ENCODE data around the gene KIAA1217. TPM values are rescaled to one million over a fixed set of nuclear protein-coding genes. Genes with fewer than 3 reads are reported as not detected.

The KIAA1217 gene
- total and polyA plus RNA-seq, 2 of the 8 experiments (the other 6 are each of a cell fraction or from before 2014, with no cell fraction given): 4.5 to 15.6 TPM

GRCh38 chr10:24351961-24352360 lies 143.0 kb downstream of the KIAA1217 start:
- H4K8ac ChIP-seq (ENCODE audit: extremely low read depth, insufficient read depth, low read length): no peak overlapping the region
- no peak overlapping the region for H4K91ac ChIP-seq (replicated peaks; ENCODE audit: insufficient read length, low read length)
- no peak overlapping the region for H2BK20ac ChIP-seq (ENCODE audit: low read length)
- no peak overlapping the region for H3K56ac ChIP-seq (replicated peaks; ENCODE audit: insufficient read length, low read depth, low read length)
- H3K27ac ChIP-seq (ENCODE audit: low read depth, low read length): no peak overlapping the region
- H3K27me3 ChIP-seq (replicated peaks in 1 of 4; ENCODE audit: control insufficient read depth in 3 of 4, extremely low read depth in 1 of 4, insufficient read depth in 3 of 4, low read length in 3 of 4): no peaks in the 10 kb centered on the region
- DNase-seq (ENCODE audit: low read depth in 1 of 2, low spot score in 2 of 2) (no peak), FAIRE-seq (no peak)
- H3K79me1 ChIP-seq (ENCODE audit: low read depth, low read length): no peaks in the 10 kb centered on the region; the same call in 1 of the 2 replicates
- no peaks in the 10 kb centered on the region for H4K20me1 ChIP-seq (replicated peaks in 1 of 2; ENCODE audit: control insufficient read depth in 1 of 2, insufficient read depth in 2 of 2, low read length in 2 of 2)
- no peak overlapping the region for H2BK15ac ChIP-seq (ENCODE audit: low read length)
- no peaks in the 10 kb centered on the region for H3K9me3 ChIP-seq (ENCODE audit: insufficient read depth in 2 of 2, low read depth in 1 of 2, low read length in 1 of 2)
- H2BK5ac ChIP-seq (ENCODE audit: low read depth, low read length): no peak overlapping the region
- no peak overlapping the region for H3K14ac ChIP-seq (ENCODE audit: insufficient read length)
- H3K18ac ChIP-seq (ENCODE audit: extremely low read depth, low read length): no peak overlapping the region
- H3K4ac ChIP-seq (replicated peaks; ENCODE audit: insufficient read length, low read depth, low read length): no peak overlapping the region
- TF ChIP-seq CTBP2 (IDR thresholded peaks at IDR 0.05; ENCODE audit: borderline replicate concordance, insufficient read depth, insufficient read length, low read length) (no peak), NANOG (IDR thresholded peaks at IDR 0.05; ENCODE audit: insufficient read depth, low read depth, low read length, poor library complexity, severe bottlenecking) (no peak)
- ChIA-PET POLR2A (ENCODE audit: partially characterized antibody) (no interaction called here), CTCF (ENCODE audit: partially characterized antibody) (interaction anchor here (1.3 kb wide), 1 partner anchor 87 kb away, joined by 3 read pairs; no protein-coding TSS in a partner anchor)
- H2AFZ ChIP-seq (ENCODE audit: low read length): no peak overlapping the region
- no peak overlapping the region for H3K4me2 ChIP-seq (ENCODE audit: insufficient read depth in 1 of 2, low read depth in 2 of 2, low read length in 2 of 2)
- H4K5ac ChIP-seq (ENCODE audit: insufficient read length, low read depth, low read length): no peak overlapping the region
- no peaks in the 10 kb centered on the region for H3K36me3 ChIP-seq (ENCODE audit: control insufficient read depth in 2 of 4, insufficient read depth in 4 of 4, low read length in 3 of 4)
- H3K23ac ChIP-seq (ENCODE audit: insufficient read length): no peak overlapping the region
- WGBS, 2 experiments (ENCODE audit: extremely low coverage in 1 of 2, insufficient coverage in 1 of 2, insufficient read length in 1 of 2, insufficient replicate concordance in 2 of 2, low coverage in 1 of 2, low lambda C conversion rate in 2 of 2, missing lambda C conversion rate in 1 of 2): 90% methylated on average over 4 of the region's 4 CpGs; no CpG with 5 or more reads in 1 of the 2 experiments
- peaks cover 2 to 5% (median 4%) of the 10 kb centered on the region in 4 experiments; a peak in 6 of 7 replicates for H3K4me1 ChIP-seq (replicated peaks in 1 of 4; ENCODE audit: control insufficient read depth in 3 of 4, insufficient read depth in 4 of 4, low read length in 3 of 4)
- no peak overlapping the region for H2AK5ac ChIP-seq (ENCODE audit: low read depth, low read length)
- H2BK120ac ChIP-seq (replicated peaks; ENCODE audit: low read depth, low read length): no peak overlapping the region
- no peak overlapping the region for H3K4me3 ChIP-seq (ENCODE audit: extremely low read depth in 1 of 4, insufficient read depth in 2 of 4, low read depth in 3 of 4, low read length in 4 of 4)
- no peak overlapping the region for H2BK12ac ChIP-seq (ENCODE audit: low read depth, low read length)
- H3K9ac ChIP-seq (replicated peaks in 1 of 4; ENCODE audit: extremely low read depth in 1 of 4, low read depth in 3 of 4, low read length in 3 of 4): no peak overlapping the region
- H3K23me2 ChIP-seq (ENCODE audit: low read depth, low read length): no peaks in the 10 kb centered on the region
- H3K79me2 ChIP-seq (ENCODE audit: control insufficient read depth in 1 of 2, insufficient read depth in 2 of 2, low read length in 2 of 2): no peaks in the 10 kb centered on the region

All from H1 (cell line).